GM23338 (cell line): ENCODE measurements around the gene JAG1. TPM values are rescaled to one million over a fixed set of nuclear protein-coding genes. Genes with fewer than 3 reads are reported as not detected.

Source experiments
- ATAC-seq: fragments of 200-7000 bp; cut with Tn5 transposase; 3 replicates; pipeline ENCODE4 v1.9.1; 2020
- DNase-seq: peaks from one replicate; pipeline ENCODE4 v3.0.0-alpha.2; 2015; ENCODE audit warnings: low spot score
- H2AFZ ChIP-seq: fragments of 200-600 bp; sonication (generic); 2 replicates; pipeline ENCODE4 v1.8.0; 2016; ENCODE audit warnings: antibody characterized with exemption, mild to moderate bottlenecking, moderate library complexity
- H3F3A ChIP-seq: fragments of 200-600 bp; sonication (generic); replicated peaks from 2 replicates; pipeline ENCODE4 v1.8.0; 2017; ENCODE audit warnings: antibody characterized with exemption, mixed run types, low read depth
- H3K27ac ChIP-seq: fragments of 200-600 bp; sonication (generic); 2 replicates; pipeline ENCODE4 v1.6.1; 2016; ENCODE audit warnings: low read depth
- H3K27me3 ChIP-seq: fragments of 200-600 bp; sonication (generic); 2 replicates; pipeline ENCODE4 v1.8.0; 2016; ENCODE audit warnings: mild to moderate bottlenecking, mixed run types, moderate library complexity; ENCODE audit not compliant: insufficient read depth
- H3K36me3 ChIP-seq: fragments of 200-600 bp; sonication (generic); 2 replicates; pipeline ENCODE4 v1.8.0; 2016; ENCODE audit warnings: mild to moderate bottlenecking; ENCODE audit not compliant: insufficient read depth
- H3K4me1 ChIP-seq: fragments of 200-600 bp; sonication (generic); 2 replicates; pipeline ENCODE4 v1.8.0; 2016; ENCODE audit warnings: mild to moderate bottlenecking, moderate library complexity; ENCODE audit not compliant: insufficient read depth
- H3K4me2 ChIP-seq: fragments of 200-600 bp; sonication (generic); 2 replicates; pipeline ENCODE4 v1.7.1; 2017; ENCODE audit warnings: mixed run types
- H3K4me3 ChIP-seq: fragments of 200-600 bp; sonication (generic); 2 replicates; pipeline ENCODE4 v1.6.1; 2016; ENCODE audit warnings: mixed run types
- H3K79me2 ChIP-seq: fragments of 200-600 bp; sonication (generic); replicated peaks from 2 replicates; pipeline ENCODE4 v1.8.0; 2017; ENCODE audit warnings: mild to moderate bottlenecking; ENCODE audit not compliant: insufficient read depth
- H3K9me2 ChIP-seq: fragments of 200-600 bp; sonication (generic); 2 replicates; pipeline ENCODE4 v1.8.0; 2017; ENCODE audit not compliant: insufficient read depth
- H4K20me1 ChIP-seq: fragments of 200-600 bp; sonication (generic); replicated peaks from 2 replicates; pipeline ENCODE4 v1.8.0; 2017; ENCODE audit warnings: mild to moderate bottlenecking; ENCODE audit not compliant: insufficient read depth
- H3K27ac Mint-ChIP-seq: 2 replicates; pipeline ENCODE4 v1.8.0; 2020; ENCODE audit warnings: inconsistent platforms, mild to moderate bottlenecking, moderate library complexity, mixed read lengths
- H3K27me3 Mint-ChIP-seq: 3 replicates; pipeline ENCODE4 v1.8.0; 2022; ENCODE audit warnings: low read depth, mild to moderate bottlenecking, moderate library complexity, mixed read lengths, inconsistent platforms; ENCODE audit not compliant: insufficient read depth, poor library complexity
- H3K36me3 Mint-ChIP-seq: 3 replicates; pipeline ENCODE4 v1.8.0; 2021; ENCODE audit warnings: low read depth, mild to moderate bottlenecking, inconsistent platforms, moderate library complexity, mixed read lengths
- H3K4me1 Mint-ChIP-seq: 3 replicates; pipeline ENCODE4 v1.8.0; 2020; ENCODE audit warnings: mild to moderate bottlenecking, inconsistent platforms, mixed read lengths
- H3K4me3 Mint-ChIP-seq: 3 replicates; pipeline ENCODE4 v1.8.0; 2021; ENCODE audit warnings: moderate library complexity, mild to moderate bottlenecking, inconsistent platforms, mixed read lengths
- H3K9me3 Mint-ChIP-seq: 3 replicates; pipeline ENCODE4 v1.8.0; 2020; ENCODE audit warnings: moderate library complexity, mild to moderate bottlenecking, inconsistent platforms, mixed read lengths
- ETS1 ChIP-seq: IDR thresholded peaks from 2 replicates; pipeline ENCODE4 v1.6.1; 2016; ENCODE audit warnings: antibody characterized with exemption
- EZH2 ChIP-seq: fragments of 200-600 bp; sonication (generic); IDR thresholded peaks from one replicate; pipeline ENCODE4 v1.8.0; 2017; ENCODE audit warnings: antibody characterized with exemption, mild to moderate bottlenecking, low read depth; ENCODE audit not compliant: unreplicated experiment
- JUNB ChIP-seq: IDR thresholded peaks from one replicate; pipeline ENCODE4 v1.6.1; 2016; ENCODE audit warnings: antibody characterized with exemption; ENCODE audit not compliant: unreplicated experiment
- REST ChIP-seq: IDR thresholded peaks from one replicate; pipeline ENCODE4 v1.6.1; 2018; ENCODE audit warnings: antibody characterized with exemption; ENCODE audit not compliant: unreplicated experiment
- STAT1 ChIP-seq: IDR thresholded peaks from one replicate; pipeline ENCODE4 v1.6.1; 2016; ENCODE audit warnings: antibody characterized with exemption; ENCODE audit not compliant: unreplicated experiment
- ZNF114 ChIP-seq: fragments of 250-450 bp; sonication (Bioruptor Pico); IDR thresholded peaks from 2 replicates; pipeline ENCODE4 v1.5.0; 2020; ENCODE audit warnings: mild to moderate bottlenecking, moderate library complexity
- ZNF462 ChIP-seq: fragments of 250-450 bp; sonication (Bioruptor Pico); IDR thresholded peaks from 2 replicates; pipeline ENCODE4 v1.5.0; 2020; ENCODE audit warnings: mild to moderate bottlenecking, moderate library complexity
- polyA plus RNA-seq: library from polyadenylated mRNA; unstranded; fragments of >200 nt; fragmentation: Nextera tagmentation; extraction: Ambion mirVana; gene quantifications from 2 replicates; pipeline ENCODE4 v1.2.1, GENCODE V29; 2016
- total RNA-seq: library from RNA; depleted of rRNA; stranded (reverse); fragments of >200 nt; shearing (Covaris generic); gene quantifications from 2 replicates; pipeline ENCODE4 v1.2.3, GENCODE V29; 2014

Gene JAG1
- total and polyA plus RNA-seq, 2 experiments from 2014 or later: 9.7 to 46.5 TPM

GRCh38 chr20:10721137-10721896 is 47.5 kb upstream of the JAG1 start (continued):
- no peak for TF ChIP-seq REST
- TF ChIP-seq ZNF114 (CRISPR knock-in tag): no peak
- no peak for TF ChIP-seq EZH2
- TF ChIP-seq JUNB: no peak
- TF ChIP-seq STAT1: no peak

- TF ChIP-seq STAT1 (no peak), ZNF114 (CRISPR knock-in tag) (no peak), ZNF462 (CRISPR knock-in tag) (no peak), ETS1 (no peak), JUNB (no peak)
- Histone ChIP-seq H3K4me3 (no peak overlapping the region), H3K36me3 (no peaks in the 10 kb centered on the region), H3K9me2 (no peaks in the 10 kb centered on the region), H3K79me2 (no peaks in the 10 kb centered on the region), H3K27me3 (no peaks in the 10 kb centered on the region), H2AFZ (peak overlapping the region; percentile 81; the same call in 1 of the 2 replicates), H3K4me2 (no peak overlapping the region), H3F3A (no peaks in the 10 kb centered on the region), H4K20me1 (no peaks in the 10 kb centered on the region), H3K4me1 (peaks cover 32% of the 10 kb centered on the region), H3K27ac (no peak overlapping the region)
- Mint-ChIP-seq H3K36me3 (no peaks in the 10 kb centered on the region), H3K27me3 (peaks cover 4% of the 10 kb centered on the region), H3K4me1 (peaks cover 35% of the 10 kb centered on the region), H3K4me3 (no peak overlapping the region), H3K27ac (no peak overlapping the region), H3K9me3 (no peaks in the 10 kb centered on the region)
- ATAC-seq: no peak
- DNase-seq: no peak
These were observed 46.8 kb upstream of the JAG1 start for GRCh38 chr20:10720565-10720964.
